CD4-positive, alpha-beta T cell (primary cell): Measurements from ENCODE around the gene RFWD3. TPM values are rescaled to one million over a fixed set of nuclear protein-coding genes. Genes with fewer than 3 reads are reported as not detected.

Experiments used
- ATAC-seq: fragments of 200-7000 bp; cut with Tn5 transposase; one replicate; pipeline ENCODE4 v1.10.0; 2022; ENCODE audit warnings: mild to moderate bottlenecking; ENCODE audit not compliant: poor library complexity
- CTCF ChIA-PET: fragments of 350-600 bp; sonication (Branson Sonifier 250); formaldehyde crosslinking; loops from one replicate; lab custom pipeline; 2021; ENCODE audit warnings: antibody characterized with exemption, inconsistent platforms; lab: Charles Lee
- POLR2A ChIA-PET: fragments of 350-600 bp; sonication (Branson Sonifier 250); formaldehyde crosslinking; loops from one replicate; lab custom pipeline; 2021; ENCODE audit warnings: antibody characterized with exemption, inconsistent platforms; lab: Charles Lee
- DNase-seq, 14 experiments: peaks; one replicate each; pipeline ENCODE4 v3.0.0-alpha.2; 2013 to 2020; ENCODE audit warnings: mixed read lengths in 2 of 14
- H3K27ac ChIP-seq, 2 donors: one replicate each; pipeline versions ENCODE4 v1.5.1 to v1.7.0; 2013; ENCODE audit warnings: low read length in 2 of 2, low read depth in 1 of 2, mild to moderate bottlenecking in 1 of 2
- H3K27me3 ChIP-seq, 2 experiments: 1 replicate in 1 of 2; 2 replicates in 1 of 2; pipeline versions ENCODE4 v1.6.1 to v1.7.0; 2013; ENCODE audit warnings: low read length in 2 of 2, control low read depth in 1 of 2, mild to moderate bottlenecking in 1 of 2, moderate library complexity in 1 of 2; ENCODE audit not compliant: insufficient read depth in 2 of 2, control insufficient read depth in 1 of 2
- H3K36me3 ChIP-seq: one replicate; pipeline ENCODE4 v1.6.1; 2013; ENCODE audit warnings: low read length, control low read depth; ENCODE audit not compliant: insufficient read depth
- H3K4me1 ChIP-seq: one replicate; pipeline ENCODE4 v1.6.1; 2013; ENCODE audit warnings: low read length, control low read depth; ENCODE audit not compliant: insufficient read depth
- H3K4me3 ChIP-seq: one replicate; pipeline ENCODE4 v1.5.1; 2013; ENCODE audit warnings: mild to moderate bottlenecking, low read length, moderate library complexity
- H3K9me3 ChIP-seq, 2 experiments: 1 replicate in 1 of 2; 2 replicates in 1 of 2; pipeline versions ENCODE4 v1.6.1 to v1.7.0; 2013; ENCODE audit warnings: low read length in 2 of 2, mild to moderate bottlenecking in 2 of 2, control low read depth in 1 of 2, moderate library complexity in 1 of 2; ENCODE audit not compliant: control insufficient read depth in 1 of 2, insufficient read depth in 1 of 2
- H3K27ac Mint-ChIP-seq: one replicate; pipeline ENCODE4 v1.8.0; 2020; ENCODE audit warnings: mixed read lengths
- H3K27me3 Mint-ChIP-seq: one replicate; pipeline ENCODE4 v1.8.0; 2021; ENCODE audit warnings: mixed read lengths
- H3K36me3 Mint-ChIP-seq: one replicate; pipeline ENCODE4 v1.8.0; 2021; ENCODE audit warnings: low read depth, mixed read lengths
- H3K4me1 Mint-ChIP-seq: one replicate; pipeline ENCODE4 v1.8.0; 2021; ENCODE audit warnings: low read depth, mixed read lengths
- H3K4me3 Mint-ChIP-seq: one replicate; pipeline ENCODE4 v1.8.0; 2020; ENCODE audit warnings: mild to moderate bottlenecking, mixed read lengths
- H3K9me3 Mint-ChIP-seq: one replicate; pipeline ENCODE4 v1.8.0; 2020; ENCODE audit warnings: mixed read lengths
- intact Hi-C, 2 experiments: fragments of 100-400 bp; cut with DNase I in 1 of 2; cut with micrococcal nuclease in 1 of 2; formaldehyde crosslinking; loops; one replicate each; pipeline versions ENCODE4 v1.15.1 to v1.9.0; 2023 to 2025; cut with DNase I, micrococcal nuclease
- total RNA-seq, 174 experiments: library from RNA in 2 of 174; stranded (reverse) in 2 of 174; gene quantifications; one replicate each; pipeline ENCODE4 v1.2.3 and lab custom pipeline; 2021 to 2026
- TF ChIP-seq, protein P1 (sequence below): fragments of 200-600 bp; IDR thresholded peaks from one replicate; pipeline ENCODE4 v1.8.0; 2022; ENCODE audit warnings: antibody characterized with exemption, mild to moderate bottlenecking

The RFWD3 gene
- total RNA-seq, 2 experiments from 2014 or later: 44.9 to 47.0 TPM

DNA sequence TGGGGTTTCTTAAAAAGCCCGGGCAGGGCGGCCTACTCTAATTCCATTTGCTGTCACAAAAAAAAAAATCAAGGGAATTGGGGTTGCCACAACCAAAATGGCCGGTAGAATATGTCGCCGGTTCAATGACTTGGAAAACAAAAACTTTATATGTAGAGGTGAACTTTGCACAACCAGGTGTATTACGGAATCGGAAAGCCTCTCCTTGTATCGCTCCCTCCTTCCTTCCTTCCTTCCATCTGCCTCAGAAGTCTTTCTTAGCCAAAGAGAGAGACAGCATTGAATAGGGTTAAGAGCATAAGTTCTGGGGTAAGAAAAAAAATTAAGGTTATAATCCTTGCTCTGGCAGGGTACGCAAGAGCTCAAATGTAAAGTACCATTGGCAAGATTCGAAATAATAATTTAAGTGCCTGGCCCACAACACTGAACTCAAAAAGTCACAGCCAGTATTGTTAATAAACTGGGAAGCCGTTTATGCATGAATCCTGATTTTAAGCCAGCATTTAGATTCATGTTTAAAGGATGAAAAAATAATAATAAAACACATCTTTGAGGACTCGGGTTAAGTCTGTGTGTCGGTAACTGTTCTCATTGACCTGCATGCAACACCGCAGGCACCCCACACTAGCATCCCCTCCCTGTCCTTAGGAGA lies 59.2 kb downstream of the RFWD3 start:
- H3K4me1 Mint-ChIP-seq: peaks cover 58% of the 10 kb centered on the region
- DNase-seq (no peak), ATAC-seq (peak; percentile 36)
- Histone ChIP-seq H3K27me3 (no peaks in the 10 kb centered on the region), H3K4me1 (peaks cover 59% of the 10 kb centered on the region), H3K27ac (peak overlapping the region; percentile 38 to 91), H3K4me3 (peak overlapping the region; percentile 92), H3K9me3 (no peaks in the 10 kb centered on the region), H3K36me3 (no peaks in the 10 kb centered on the region)
- TF ChIP-seq, protein P1, sequence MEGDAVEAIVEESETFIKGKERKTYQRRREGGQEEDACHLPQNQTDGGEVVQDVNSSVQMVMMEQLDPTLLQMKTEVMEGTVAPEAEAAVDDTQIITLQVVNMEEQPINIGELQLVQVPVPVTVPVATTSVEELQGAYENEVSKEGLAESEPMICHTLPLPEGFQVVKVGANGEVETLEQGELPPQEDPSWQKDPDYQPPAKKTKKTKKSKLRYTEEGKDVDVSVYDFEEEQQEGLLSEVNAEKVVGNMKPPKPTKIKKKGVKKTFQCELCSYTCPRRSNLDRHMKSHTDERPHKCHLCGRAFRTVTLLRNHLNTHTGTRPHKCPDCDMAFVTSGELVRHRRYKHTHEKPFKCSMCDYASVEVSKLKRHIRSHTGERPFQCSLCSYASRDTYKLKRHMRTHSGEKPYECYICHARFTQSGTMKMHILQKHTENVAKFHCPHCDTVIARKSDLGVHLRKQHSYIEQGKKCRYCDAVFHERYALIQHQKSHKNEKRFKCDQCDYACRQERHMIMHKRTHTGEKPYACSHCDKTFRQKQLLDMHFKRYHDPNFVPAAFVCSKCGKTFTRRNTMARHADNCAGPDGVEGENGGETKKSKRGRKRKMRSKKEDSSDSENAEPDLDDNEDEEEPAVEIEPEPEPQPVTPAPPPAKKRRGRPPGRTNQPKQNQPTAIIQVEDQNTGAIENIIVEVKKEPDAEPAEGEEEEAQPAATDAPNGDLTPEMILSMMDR: no peak
- peak overlapping the region; percentile 95 for H3K27ac Mint-ChIP-seq
- H3K9me3 Mint-ChIP-seq: no peaks in the 10 kb centered on the region
- ChIA-PET CTCF (interaction anchor here (1.3 to 2.4 kb wide), 2 partner anchors 15 to 29 kb away, joined by 8 to 9 read pairs; no protein-coding TSS in a partner anchor), POLR2A (interaction anchor here (0.8 to 2.5 kb wide), 24 partner anchors 9 to 311 kb away, joined by 3 to 24 read pairs (median 5); partner anchors contain the start of genes MLKL, PSMD7 and RFWD3)
- H3K27me3 Mint-ChIP-seq: no peaks in the 10 kb centered on the region
- peaks cover 19% of the 10 kb centered on the region for H3K36me3 Mint-ChIP-seq
- intact Hi-C loops: loop anchor here (1.0 to 10.0 kb wide), 7 partner anchors 39 to 1943 kb away; partner anchors contain the start of genes PSMD7 (in 2 of the 2) and RFWD3 (in 2 of the 2)
- peak overlapping the region; percentile 95 for H3K4me3 Mint-ChIP-seq

DNA sequence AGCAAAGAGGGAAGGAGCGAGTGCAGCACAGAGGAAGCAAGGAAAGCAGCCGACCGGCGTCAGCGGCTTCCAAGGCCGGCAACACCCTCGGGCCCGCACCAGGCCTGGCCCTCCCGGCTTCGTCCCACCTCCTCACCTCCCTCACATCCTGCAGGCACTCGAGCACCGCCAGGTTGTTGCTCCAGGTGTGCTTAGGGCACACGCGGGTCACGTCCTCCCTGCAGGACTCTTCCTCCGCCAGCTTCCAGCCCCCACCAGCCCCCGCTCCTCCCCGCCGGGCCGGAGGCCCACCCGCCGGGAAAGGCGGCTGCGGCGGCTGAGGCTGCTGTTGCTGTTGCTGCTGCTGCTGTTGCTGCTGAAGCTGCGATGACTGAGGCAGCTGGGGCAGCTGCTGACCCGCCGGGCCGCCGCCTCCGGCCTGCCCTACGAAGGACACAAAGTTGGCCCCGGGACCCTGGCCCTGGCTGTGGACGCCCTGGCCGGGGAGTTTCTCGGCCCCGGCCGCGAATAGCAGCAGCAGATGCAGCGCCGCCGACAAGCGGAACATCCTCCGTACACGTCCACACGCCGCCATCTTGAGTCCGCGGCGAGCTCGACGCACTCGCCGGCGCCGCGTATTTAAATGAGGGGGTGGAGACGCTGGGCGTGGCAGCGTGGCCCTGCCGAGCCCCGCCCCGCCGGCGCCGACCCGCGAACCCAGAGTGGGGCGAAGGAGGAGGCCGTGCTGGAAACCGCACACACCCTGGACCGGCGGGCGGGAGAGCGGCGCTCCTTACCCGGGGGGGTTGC lies 60.0 kb downstream of the RFWD3 start, which contains the start of gene GLG1:
TSS of gene GLG1 (minus strand) at position 594 of the 789 bp plus-strand sequence. CDS start at position 574, 20 bp downstream.
- Mint-ChIP-seq H3K36me3 (peaks cover 19% of the 10 kb centered on the region), H3K4me1 (peaks cover 62% of the 10 kb centered on the region), H3K4me3 (peak within 1 kb of the TSS; percentile 95), H3K9me3 (no peaks in the 10 kb centered on the region), H3K27ac (peak within 1 kb of the TSS; percentile 95), H3K27me3 (no peaks in the 10 kb centered on the region)
- ATAC-seq: peak; percentile 88
- H3K36me3 ChIP-seq: no peaks in the 10 kb centered on the region
- peak; percentile 82 to 96 (median 88) for DNase-seq
- peaks cover 62% of the 10 kb centered on the region for H3K4me1 ChIP-seq
- no peaks in the 10 kb centered on the region for H3K9me3 ChIP-seq
- ChIA-PET POLR2A (interaction anchor here (0.7 to 2.5 kb wide), 27 partner anchors 10 to 310 kb away, joined by 3 to 24 read pairs (median 4); partner anchors contain the start of genes MLKL, PSMD7 and RFWD3), CTCF (interaction anchor here (0.6 to 2.4 kb wide), 2 partner anchors 29 to 60 kb away, joined by 5 to 9 read pairs; no protein-coding TSS in a partner anchor)
- H3K4me3 ChIP-seq: peak within 1 kb of the TSS; percentile 92
- intact Hi-C loops: loop anchor here (1.0 to 10.0 kb wide), 7 partner anchors 38 to 1942 kb away; partner anchors contain the start of genes PSMD7 (in 2 of the 2) and RFWD3 (in 2 of the 2)
- peak within 1 kb of the TSS; percentile 85 to 91 for H3K27ac ChIP-seq
- TF ChIP-seq, protein P1: no peak
- H3K27me3 ChIP-seq: no peaks in the 10 kb centered on the region
